ENCODE results near the gene CERKL.

CERKL gene

DNA sequence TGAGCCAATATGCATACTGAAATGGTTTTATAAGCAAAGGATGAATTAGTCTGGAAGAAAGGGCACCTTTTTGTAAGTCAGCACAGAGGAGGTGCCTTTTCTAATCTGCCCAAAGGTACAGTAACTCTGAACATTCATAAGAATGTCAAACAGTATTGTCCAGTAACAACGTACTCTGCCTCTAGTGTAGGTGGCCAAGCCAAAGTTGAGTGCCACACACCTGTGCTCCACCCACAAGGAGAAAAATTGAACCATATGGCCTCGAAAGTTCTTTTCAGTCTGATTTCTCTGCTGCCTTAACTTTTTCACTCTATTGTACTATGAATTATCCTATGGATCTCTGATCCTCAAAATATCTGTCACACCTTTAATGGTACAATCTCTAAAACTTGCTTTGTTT, 86.8 kb downstream of the CERKL start:
- Histone ChIP-seq H3K9me3 (ENCODE audit: insufficient read depth, low read depth, low read length) (no peaks in the 10 kb centered on the region), H3K27me3 (ENCODE audit: insufficient read depth, low read length, poor library complexity, severe bottlenecking) (no peaks in the 10 kb centered on the region), H4K20me1 (ENCODE audit: insufficient read depth, low read length, poor library complexity, severe bottlenecking) (no peaks in the 10 kb centered on the region), H3K4me3 (ENCODE audit: low read length, poor library complexity, severe bottlenecking) (no peak overlapping the region), H3F3A (ENCODE audit: low read depth) (no peaks in the 10 kb centered on the region), H3K4me1 (ENCODE audit: insufficient read depth, low read length, poor library complexity, severe bottlenecking) (peaks cover 4% of the 10 kb centered on the region), H3K4me2 (ENCODE audit: low read depth, low read length, poor library complexity, severe bottlenecking) (peak overlapping the region; percentile 71), H3K9me2 (replicated peaks; ENCODE audit: low read depth, low read length) (no peaks in the 10 kb centered on the region), H3K9ac (ENCODE audit: low read depth, low read length, poor library complexity, severe bottlenecking) (no peak overlapping the region), H3K79me2 (ENCODE audit: insufficient read depth, low read length) (no peaks in the 10 kb centered on the region), H3K36me3 (ENCODE audit: insufficient read depth, low read length) (no peaks in the 10 kb centered on the region), H2AFZ (ENCODE audit: low read length) (peak overlapping the region; percentile 86; the same call in 1 of the 2 replicates)
- TF ChIP-seq, protein P1, sequence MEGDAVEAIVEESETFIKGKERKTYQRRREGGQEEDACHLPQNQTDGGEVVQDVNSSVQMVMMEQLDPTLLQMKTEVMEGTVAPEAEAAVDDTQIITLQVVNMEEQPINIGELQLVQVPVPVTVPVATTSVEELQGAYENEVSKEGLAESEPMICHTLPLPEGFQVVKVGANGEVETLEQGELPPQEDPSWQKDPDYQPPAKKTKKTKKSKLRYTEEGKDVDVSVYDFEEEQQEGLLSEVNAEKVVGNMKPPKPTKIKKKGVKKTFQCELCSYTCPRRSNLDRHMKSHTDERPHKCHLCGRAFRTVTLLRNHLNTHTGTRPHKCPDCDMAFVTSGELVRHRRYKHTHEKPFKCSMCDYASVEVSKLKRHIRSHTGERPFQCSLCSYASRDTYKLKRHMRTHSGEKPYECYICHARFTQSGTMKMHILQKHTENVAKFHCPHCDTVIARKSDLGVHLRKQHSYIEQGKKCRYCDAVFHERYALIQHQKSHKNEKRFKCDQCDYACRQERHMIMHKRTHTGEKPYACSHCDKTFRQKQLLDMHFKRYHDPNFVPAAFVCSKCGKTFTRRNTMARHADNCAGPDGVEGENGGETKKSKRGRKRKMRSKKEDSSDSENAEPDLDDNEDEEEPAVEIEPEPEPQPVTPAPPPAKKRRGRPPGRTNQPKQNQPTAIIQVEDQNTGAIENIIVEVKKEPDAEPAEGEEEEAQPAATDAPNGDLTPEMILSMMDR (conservative IDR thresholded peaks at IDR 0.05; ENCODE audit: low read length) = no peak
- no peak for TF ChIP-seq EZH2phosphoT487 (IDR thresholded peaks at IDR 0.05; ENCODE audit: borderline replicate concordance)

DNA sequence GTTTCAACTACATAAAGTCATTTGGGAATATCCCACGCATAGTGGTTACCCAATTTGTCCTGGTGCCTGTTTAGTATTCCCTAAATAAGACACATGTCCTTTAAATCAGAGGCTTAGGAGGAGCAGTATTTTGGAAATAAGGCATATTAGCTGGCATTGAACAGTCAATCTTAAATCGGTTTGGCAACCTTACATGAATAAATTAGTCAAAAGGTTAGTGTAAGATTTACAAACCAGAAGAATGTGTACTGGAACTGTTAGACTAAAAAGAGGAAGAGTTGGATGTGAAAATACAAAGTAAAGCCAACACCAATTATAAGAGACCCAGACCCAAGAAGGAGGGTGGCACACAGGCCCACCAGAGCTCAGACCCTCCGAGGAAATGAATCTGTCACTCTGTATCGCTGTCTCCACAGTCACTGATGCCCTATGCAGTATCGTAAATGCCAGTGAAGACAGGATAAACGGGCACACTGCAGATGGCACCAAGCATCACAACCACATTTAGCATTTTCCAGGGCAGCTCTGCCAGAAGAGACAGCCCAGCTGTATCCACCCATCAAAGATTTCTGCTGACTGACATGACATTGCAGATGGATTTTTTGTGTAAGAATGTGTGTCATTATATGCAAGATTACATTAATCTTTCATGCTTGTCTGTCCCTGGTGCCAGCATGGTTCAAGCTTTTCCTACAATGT, 90.4 kb downstream of the CERKL start:
- no peaks in the 10 kb centered on the region for H3K79me2 ChIP-seq (ENCODE audit: insufficient read depth, low read length)
- H3K9me3 ChIP-seq (ENCODE audit: insufficient read depth, low read depth, low read length) = no peaks in the 10 kb centered on the region
- no peaks in the 10 kb centered on the region for H3F3A ChIP-seq (ENCODE audit: low read depth)
- no peaks in the 10 kb centered on the region for H3K9me2 ChIP-seq (replicated peaks; ENCODE audit: low read depth, low read length)
- H3K4me1 ChIP-seq (ENCODE audit: insufficient read depth, low read length, poor library complexity, severe bottlenecking) = peaks cover 4% of the 10 kb centered on the region
- no peaks in the 10 kb centered on the region for H3K36me3 ChIP-seq (ENCODE audit: insufficient read depth, low read length)
- no peak overlapping the region for H3K9ac ChIP-seq (ENCODE audit: low read depth, low read length, poor library complexity, severe bottlenecking)
- H4K20me1 ChIP-seq (ENCODE audit: insufficient read depth, low read length, poor library complexity, severe bottlenecking) = no peaks in the 10 kb centered on the region
- no peak overlapping the region for H3K4me3 ChIP-seq (ENCODE audit: low read length, poor library complexity, severe bottlenecking)
- no peak overlapping the region for H2AFZ ChIP-seq (ENCODE audit: low read length)
- TF ChIP-seq, protein P1 (conservative IDR thresholded peaks at IDR 0.05; ENCODE audit: low read length) = no peak
- TF ChIP-seq EZH2phosphoT487 (IDR thresholded peaks at IDR 0.05; ENCODE audit: borderline replicate concordance) = no peak
- H3K4me2 ChIP-seq (ENCODE audit: low read depth, low read length, poor library complexity, severe bottlenecking) = no peak overlapping the region
- H3K27me3 ChIP-seq (ENCODE audit: insufficient read depth, low read length, poor library complexity, severe bottlenecking) = no peaks in the 10 kb centered on the region

DNA sequence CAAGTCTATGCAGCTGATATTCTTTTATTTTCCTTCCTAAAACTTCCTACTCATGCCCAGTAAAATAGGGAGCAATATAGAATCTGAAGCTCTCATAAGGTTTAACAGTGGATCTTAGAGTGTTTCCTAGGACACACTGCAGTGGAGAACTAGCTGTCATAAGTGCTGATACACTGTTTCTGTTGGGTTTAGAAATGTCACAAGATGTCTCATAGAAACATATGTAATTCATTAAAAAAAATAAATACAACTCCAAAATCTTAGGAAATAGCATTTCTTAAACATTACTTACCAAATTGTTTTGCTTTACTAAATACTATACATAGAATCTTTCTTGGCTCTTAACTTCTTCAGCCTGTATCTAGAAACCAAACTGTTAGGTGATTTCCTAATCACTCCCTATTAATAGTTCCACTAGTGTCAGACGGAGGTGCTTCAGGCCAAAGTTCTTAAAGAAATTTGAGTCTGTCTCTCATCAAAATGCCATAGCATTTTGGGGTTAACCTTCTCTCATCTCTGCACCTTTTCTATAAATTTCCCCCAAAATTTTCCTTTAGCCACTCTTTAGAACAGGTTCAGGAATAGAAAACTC, 93.7 kb downstream of the CERKL start:
- H3K4me3 ChIP-seq (ENCODE audit: low read length, poor library complexity, severe bottlenecking) = no peak overlapping the region
- no peaks in the 10 kb centered on the region for H3F3A ChIP-seq (ENCODE audit: low read depth)
- H3K9me2 ChIP-seq (replicated peaks; ENCODE audit: low read depth, low read length) = no peaks in the 10 kb centered on the region
- H3K36me3 ChIP-seq (ENCODE audit: insufficient read depth, low read length) = no peaks in the 10 kb centered on the region
- no peaks in the 10 kb centered on the region for H4K20me1 ChIP-seq (ENCODE audit: insufficient read depth, low read length, poor library complexity, severe bottlenecking)
- no peaks in the 10 kb centered on the region for H3K4me1 ChIP-seq (ENCODE audit: insufficient read depth, low read length, poor library complexity, severe bottlenecking)
- no peaks in the 10 kb centered on the region for H3K9me3 ChIP-seq (ENCODE audit: insufficient read depth, low read depth, low read length)
- no peaks in the 10 kb centered on the region for H3K27me3 ChIP-seq (ENCODE audit: insufficient read depth, low read length, poor library complexity, severe bottlenecking)
- H3K9ac ChIP-seq (ENCODE audit: low read depth, low read length, poor library complexity, severe bottlenecking) = no peak overlapping the region
- H3K79me2 ChIP-seq (ENCODE audit: insufficient read depth, low read length) = no peaks in the 10 kb centered on the region
- TF ChIP-seq, protein P1 (conservative IDR thresholded peaks at IDR 0.05; ENCODE audit: low read length) = no peak
- no peak for TF ChIP-seq EZH2phosphoT487 (IDR thresholded peaks at IDR 0.05; ENCODE audit: borderline replicate concordance)
- H3K4me2 ChIP-seq (ENCODE audit: low read depth, low read length, poor library complexity, severe bottlenecking) = no peak overlapping the region
- no peak overlapping the region for H2AFZ ChIP-seq (ENCODE audit: low read length)

Measured in Loucy (cell line).